Activated CD8-positive, alpha-beta T cell treated with anti-CD3 and anti-CD28 coated beads for 36 hours (primary cell): ENCODE measurements around the gene USP40. TPM values are rescaled to one million over a fixed set of nuclear protein-coding genes. Genes with fewer than 3 reads are reported as not detected.
"Not testable (repeated sequence)": the region's sequence is repeated elsewhere in the genome, so short reads cannot be mapped to it uniquely, and the experiment has no call there.

Experiments
- ATAC-seq: fragments of 200-7000 bp; cut with Tn5 transposase; one replicate; pipeline ENCODE4 v1.10.0; 2021; ENCODE audit warnings: mild to moderate bottlenecking, moderate library complexity
- CTCF ChIA-PET: fragments of 350-600 bp; sonication (Branson Sonifier 250); formaldehyde crosslinking; loops from one replicate; lab custom pipeline; 2021; ENCODE audit warnings: antibody characterized with exemption; lab: Charles Lee
- POLR2A ChIA-PET: fragments of 350-600 bp; sonication (Branson Sonifier 250); formaldehyde crosslinking; loops from one replicate; lab custom pipeline; 2021; ENCODE audit warnings: antibody characterized with exemption; lab: Charles Lee
- DNase-seq: peaks from one replicate; pipeline ENCODE4 v3.0.0-alpha.2; 2020
- H3K27ac Mint-ChIP-seq: one replicate; pipeline ENCODE4 v1.8.0; 2021; ENCODE audit warnings: mild to moderate bottlenecking, mixed read lengths
- H3K27me3 Mint-ChIP-seq: one replicate; pipeline ENCODE4 v1.8.0; 2021; ENCODE audit warnings: mixed read lengths
- H3K36me3 Mint-ChIP-seq: one replicate; pipeline ENCODE4 v1.8.0; 2021; ENCODE audit warnings: low read depth, mixed read lengths
- H3K4me1 Mint-ChIP-seq: one replicate; pipeline ENCODE4 v1.8.0; 2021; ENCODE audit warnings: low read depth, mixed read lengths
- H3K4me3 Mint-ChIP-seq: one replicate; pipeline ENCODE4 v1.8.0; 2021; ENCODE audit warnings: mild to moderate bottlenecking, moderate library complexity, mixed read lengths
- H3K9me3 Mint-ChIP-seq: one replicate; pipeline ENCODE4 v1.8.0; 2021; ENCODE audit warnings: mixed read lengths
- CTCF ChIP-seq: fragments of 200-600 bp; IDR thresholded peaks from one replicate; pipeline ENCODE4 v1.8.0; 2022; ENCODE audit warnings: antibody characterized with exemption, mild to moderate bottlenecking
- intact Hi-C: fragments of 100-400 bp; cut with micrococcal nuclease; formaldehyde crosslinking; loops from one replicate; pipeline ENCODE4 v1.10.0; 2022
- total RNA-seq, 2 experiments: library from RNA; stranded (reverse); gene quantifications; one replicate each; pipeline ENCODE4 v1.2.3, GENCODE V29; 2021

USP40 gene
- total RNA-seq, 2 experiments from 2014 or later, result 14.0 to 15.8 TPM

- CTCF ChIA-PET, result no interaction called here
- POLR2A ChIA-PET, result no interaction called here
- ATAC-seq (no peak), DNase-seq (no peak)
- TF ChIP-seq CTCF, result no peak
- Mint-ChIP-seq H3K4me3 (no peak overlapping the region), H3K27me3 (peaks cover 13% of the 10 kb centered on the region), H3K9me3 (no peaks in the 10 kb centered on the region), H3K27ac (no peak overlapping the region), H3K4me1 (no peaks in the 10 kb centered on the region), H3K36me3 (no peaks in the 10 kb centered on the region)
- intact Hi-C loops, result no loop called here
Observed at GRCh38 chr2:233593201-233593600, 26.6 kb upstream of the USP40 start.

GRCh38 chr2:233592706-233593105 lies 26.1 kb upstream of the USP40 start:
- ATAC-seq, intact Hi-C loops, H3K9me3 Mint-ChIP-seq, POLR2A ChIA-PET, H3K4me1 Mint-ChIP-seq, H3K4me3 Mint-ChIP-seq, H3K27ac Mint-ChIP-seq, DNase-seq, CTCF ChIA-PET, H3K36me3 Mint-ChIP-seq: not testable (repeated sequence)
- peaks cover 14% of the 10 kb centered on the region for H3K27me3 Mint-ChIP-seq

DNA sequence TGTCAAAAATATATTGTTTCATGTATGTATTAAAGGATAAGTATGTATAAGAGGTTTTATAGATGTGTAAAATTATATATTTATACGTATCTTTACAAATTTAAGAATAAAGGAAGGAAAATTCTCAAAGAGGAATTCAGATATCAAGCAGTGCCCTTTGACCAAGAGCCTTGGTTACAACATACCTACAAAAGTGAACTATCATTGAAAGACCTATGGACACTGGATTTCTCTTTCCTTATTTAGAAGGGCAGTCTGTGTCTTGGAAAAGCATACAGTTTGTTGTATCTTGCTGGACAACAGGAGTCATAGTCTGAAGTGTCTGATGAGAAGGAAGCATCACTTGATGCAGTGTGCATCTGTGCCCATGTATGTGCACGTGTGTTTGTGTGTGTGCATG lies 21.8 kb upstream of the USP40 start:
- H3K9me3 Mint-ChIP-seq, result no peaks in the 10 kb centered on the region
- H3K36me3 Mint-ChIP-seq, result no peaks in the 10 kb centered on the region
- intact Hi-C loops, result no loop called here
- H3K4me1 Mint-ChIP-seq, result no peaks in the 10 kb centered on the region
- no peak overlapping the region for H3K4me3 Mint-ChIP-seq
- ATAC-seq (no peak), DNase-seq (no peak)
- ChIA-PET POLR2A (no interaction called here), CTCF (no interaction called here)
- H3K27ac Mint-ChIP-seq, result no peak overlapping the region
- TF ChIP-seq CTCF, result no peak
- H3K27me3 Mint-ChIP-seq, result peaks cover 28% of the 10 kb centered on the region

DNA sequence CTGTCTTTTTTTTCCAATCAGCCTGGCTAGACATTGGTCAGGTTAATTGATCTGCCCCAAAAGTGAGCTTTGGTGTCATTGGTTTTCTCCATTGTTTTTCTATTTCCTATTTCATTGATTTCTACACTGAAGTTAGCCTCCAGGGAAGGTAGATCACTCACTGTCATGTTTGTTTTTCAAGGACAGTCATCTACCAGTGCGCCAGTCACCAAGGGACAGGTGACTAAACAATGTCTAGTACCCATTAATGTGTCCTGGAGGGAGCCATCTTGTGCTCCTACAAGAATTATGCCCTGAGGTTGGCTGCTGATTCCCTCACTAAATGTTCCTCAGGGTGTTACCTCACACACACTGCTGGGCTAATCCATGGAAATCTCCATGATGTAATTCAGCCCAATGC lies 17.6 kb upstream of the USP40 start:
- no peak overlapping the region for H3K4me3 Mint-ChIP-seq
- TF ChIP-seq CTCF, result no peak
- CTCF ChIA-PET, result no interaction called here
- no peak for ATAC-seq
- H3K36me3 Mint-ChIP-seq, result no peaks in the 10 kb centered on the region
- POLR2A ChIA-PET, result no interaction called here
- DNase-seq, result no peak
- no peaks in the 10 kb centered on the region for H3K4me1 Mint-ChIP-seq
- H3K27ac Mint-ChIP-seq, result no peak overlapping the region
- intact Hi-C loops, result no loop called here
- no peaks in the 10 kb centered on the region for H3K9me3 Mint-ChIP-seq
- H3K27me3 Mint-ChIP-seq, result peaks cover 21% of the 10 kb centered on the region

DNA sequence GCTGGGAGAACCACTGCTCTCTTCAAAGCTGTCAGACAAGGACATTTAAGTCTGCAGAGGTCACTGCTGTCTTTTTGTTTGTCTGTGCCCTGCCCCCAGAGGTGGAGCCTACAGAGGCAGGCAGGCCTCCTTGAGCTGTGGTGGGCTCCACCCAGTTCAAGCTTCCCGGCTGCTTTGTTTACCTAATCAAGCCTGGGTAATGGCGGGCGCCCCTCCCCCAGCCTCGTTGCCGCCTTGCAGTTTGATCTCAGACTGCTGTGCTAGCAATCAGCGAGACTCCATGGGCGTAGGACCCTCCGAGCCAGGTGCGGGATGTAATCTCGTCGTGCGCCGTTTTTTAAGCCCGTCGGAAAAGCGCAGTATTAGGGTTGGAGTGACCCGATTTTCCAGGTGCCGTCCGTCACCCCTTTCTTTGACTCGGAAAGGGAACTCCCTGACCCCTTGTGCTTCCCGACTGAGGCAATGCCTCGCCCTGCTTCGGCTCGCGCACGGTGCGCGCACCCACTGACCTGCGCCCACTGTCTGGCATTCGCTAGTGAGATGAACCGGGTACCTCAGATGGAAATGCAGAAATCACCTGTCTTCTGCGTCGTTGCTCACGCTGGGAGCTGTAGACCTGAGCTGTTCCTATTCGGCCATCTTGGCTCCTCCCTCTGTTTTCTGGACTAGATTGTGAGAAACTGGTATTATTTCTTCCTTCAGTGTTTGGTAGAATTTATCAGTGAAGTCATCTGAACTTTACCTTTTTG lies 16.8 kb upstream of the USP40 start:
- H3K27ac Mint-ChIP-seq, H3K9me3 Mint-ChIP-seq, CTCF ChIA-PET: not testable (repeated sequence)

GRCh38 chr2:233577341-233577740 lies 10.8 kb upstream of the USP40 start:
- DNase-seq, H3K9me3 Mint-ChIP-seq, H3K36me3 Mint-ChIP-seq, POLR2A ChIA-PET, H3K27ac Mint-ChIP-seq, H3K27me3 Mint-ChIP-seq, CTCF ChIA-PET, H3K4me1 Mint-ChIP-seq, ATAC-seq, intact Hi-C loops, H3K4me3 Mint-ChIP-seq: not testable (repeated sequence)

More for the DNA sequence above, 16.8 kb upstream of the USP40 start:
- DNase-seq, ATAC-seq, H3K36me3 Mint-ChIP-seq, POLR2A ChIA-PET, H3K4me1 Mint-ChIP-seq, intact Hi-C loops, H3K4me3 Mint-ChIP-seq: not testable (repeated sequence)
- peaks cover 15% of the 10 kb centered on the region for H3K27me3 Mint-ChIP-seq
